ENCODE measurements around the gene STARD3NL. TPM values are rescaled to one million over a fixed set of nuclear protein-coding genes. Genes with fewer than 3 reads are reported as not detected.

Gene STARD3NL
- polyA plus RNA-seq, 3 donors: 36.6 to 100 (median 86.8) TPM

DNA sequence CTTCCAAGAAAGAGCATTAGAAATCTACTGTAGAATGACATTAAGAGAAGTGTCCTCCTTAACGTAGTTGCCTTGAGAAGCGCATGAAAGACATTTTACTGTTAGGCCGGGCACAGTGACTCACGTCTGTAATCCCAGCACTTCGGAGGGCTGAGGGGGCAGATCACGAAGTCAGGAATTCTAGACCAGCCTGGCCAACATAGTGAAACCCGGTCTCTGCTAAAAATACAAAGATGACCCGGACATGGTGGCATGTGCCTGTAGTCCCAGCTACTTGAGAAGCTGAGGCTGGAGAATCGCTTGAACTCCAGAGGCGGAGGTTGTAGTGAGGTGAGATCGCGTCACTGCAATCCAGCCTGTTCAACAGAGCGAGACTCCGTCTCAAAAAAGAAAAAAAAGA is 66.5 kb downstream of the STARD3NL start:
- Histone ChIP-seq H3K9ac (ENCODE audit: insufficient read depth, low read length, poor library complexity, severe bottlenecking) (no peak overlapping the region), H3K9me3 (replicated peaks in 1 of 2; ENCODE audit: control insufficient read depth in 1 of 2, insufficient read depth in 1 of 2, low read length in 2 of 2) (no peaks in the 10 kb centered on the region), H4K20me1 (ENCODE audit: insufficient read depth, low read length) (no peaks in the 10 kb centered on the region), H3K27me3 (ENCODE audit: control insufficient read depth in 2 of 2, insufficient read depth in 2 of 2, low read length in 2 of 2) (no peaks in the 10 kb centered on the region), H3K4me3 (replicated peaks in 1 of 3; ENCODE audit: low read depth in 2 of 3, low read length in 3 of 3) (no peak overlapping the region), H3K4me2 (replicated peaks; ENCODE audit: extremely low read depth, low read length, poor library complexity, severe bottlenecking) (no peak overlapping the region), H2AFZ (ENCODE audit: insufficient read depth, low read depth, low read length, poor library complexity, severe bottlenecking) (no peak overlapping the region), H3K4me1 (ENCODE audit: control insufficient read depth in 1 of 2, insufficient read depth in 2 of 2, low read length in 2 of 2) (peaks cover 3 to 6% of the 10 kb centered on the region in 2 donors), H3K79me2 (ENCODE audit: insufficient read depth, low read length) (peaks cover 4% of the 10 kb centered on the region), H3K27ac (ENCODE audit: low read depth in 1 of 2, low read length in 2 of 2) (no peak overlapping the region), H3K36me3 (replicated peaks in 1 of 2; ENCODE audit: control insufficient read depth in 1 of 2, insufficient read depth in 2 of 2, low read length in 2 of 2) (peaks cover 0 to 4% of the 10 kb centered on the region in 2 donors)
- Mint-ChIP-seq H3K36me3 (peaks cover 7% of the 10 kb centered on the region in 2 donors), H3K4me1 (peaks cover 11% of the 10 kb centered on the region), H3K9me3 (no peaks in the 10 kb centered on the region), H3K27ac (peak overlapping the region in 1 of 7 donors; percentile 31), H3K4me3 (no peak overlapping the region), H3K27me3 (ENCODE audit: low read depth in 3 of 3) (no peaks in the 10 kb centered on the region)
- intact Hi-C loops (cut with micrococcal nuclease): no loop called here
- WGBS (ENCODE audit: insufficient coverage): 95% methylated on average over 10 of the region's 14 CpGs
- DNase-seq: no peak
- TF ChIP-seq, protein P1, sequence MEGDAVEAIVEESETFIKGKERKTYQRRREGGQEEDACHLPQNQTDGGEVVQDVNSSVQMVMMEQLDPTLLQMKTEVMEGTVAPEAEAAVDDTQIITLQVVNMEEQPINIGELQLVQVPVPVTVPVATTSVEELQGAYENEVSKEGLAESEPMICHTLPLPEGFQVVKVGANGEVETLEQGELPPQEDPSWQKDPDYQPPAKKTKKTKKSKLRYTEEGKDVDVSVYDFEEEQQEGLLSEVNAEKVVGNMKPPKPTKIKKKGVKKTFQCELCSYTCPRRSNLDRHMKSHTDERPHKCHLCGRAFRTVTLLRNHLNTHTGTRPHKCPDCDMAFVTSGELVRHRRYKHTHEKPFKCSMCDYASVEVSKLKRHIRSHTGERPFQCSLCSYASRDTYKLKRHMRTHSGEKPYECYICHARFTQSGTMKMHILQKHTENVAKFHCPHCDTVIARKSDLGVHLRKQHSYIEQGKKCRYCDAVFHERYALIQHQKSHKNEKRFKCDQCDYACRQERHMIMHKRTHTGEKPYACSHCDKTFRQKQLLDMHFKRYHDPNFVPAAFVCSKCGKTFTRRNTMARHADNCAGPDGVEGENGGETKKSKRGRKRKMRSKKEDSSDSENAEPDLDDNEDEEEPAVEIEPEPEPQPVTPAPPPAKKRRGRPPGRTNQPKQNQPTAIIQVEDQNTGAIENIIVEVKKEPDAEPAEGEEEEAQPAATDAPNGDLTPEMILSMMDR (IDR thresholded peaks at IDR 0.05): no peak

DNA sequence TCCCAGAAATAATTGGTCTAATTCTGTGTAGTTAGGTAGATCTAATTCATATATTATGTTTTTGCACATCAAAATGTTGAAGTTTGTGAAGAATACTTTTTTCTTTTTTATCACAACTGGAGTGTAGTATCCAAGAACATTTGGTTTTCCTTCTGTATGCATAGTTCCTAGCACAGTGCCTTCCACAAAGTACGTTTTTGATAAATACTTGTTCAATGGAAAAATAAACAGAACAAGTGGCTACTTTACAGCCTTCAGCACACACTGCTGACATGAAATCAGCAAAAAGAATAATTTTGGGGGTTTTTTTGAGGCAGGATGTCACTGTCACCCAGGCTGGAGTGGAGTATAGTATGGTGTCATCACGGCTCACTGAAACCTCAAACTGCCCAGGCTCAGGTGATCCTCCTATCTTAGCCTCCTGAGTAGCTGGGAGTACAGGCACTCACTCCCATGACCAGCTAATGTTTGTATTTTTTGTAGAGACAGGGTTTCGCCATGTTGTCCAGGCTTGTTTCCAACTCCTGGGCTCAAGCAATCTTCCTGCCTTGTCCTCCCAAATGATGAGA is 67.4 kb downstream of the STARD3NL start:
- peaks cover 6 to 7% of the 10 kb centered on the region in 2 donors for H3K36me3 Mint-ChIP-seq
- H3K9me3 Mint-ChIP-seq: no peaks in the 10 kb centered on the region
- H3K27ac Mint-ChIP-seq: no peak overlapping the region
- Histone ChIP-seq H4K20me1 (ENCODE audit: insufficient read depth, low read length) (no peaks in the 10 kb centered on the region), H3K36me3 (replicated peaks in 1 of 2; ENCODE audit: control insufficient read depth in 1 of 2, insufficient read depth in 2 of 2, low read length in 2 of 2) (peaks cover 0 to 4% of the 10 kb centered on the region in 2 donors), H3K4me3 (replicated peaks in 1 of 3; ENCODE audit: low read depth in 2 of 3, low read length in 3 of 3) (no peak overlapping the region), H3K79me2 (ENCODE audit: insufficient read depth, low read length) (peaks cover 4% of the 10 kb centered on the region), H3K4me2 (replicated peaks; ENCODE audit: extremely low read depth, low read length, poor library complexity, severe bottlenecking) (no peak overlapping the region), H3K9ac (ENCODE audit: insufficient read depth, low read length, poor library complexity, severe bottlenecking) (no peak overlapping the region), H3K27ac (ENCODE audit: low read depth in 1 of 2, low read length in 2 of 2) (no peak overlapping the region), H3K27me3 (ENCODE audit: control insufficient read depth in 2 of 2, insufficient read depth in 2 of 2, low read length in 2 of 2) (no peaks in the 10 kb centered on the region), H2AFZ (ENCODE audit: insufficient read depth, low read depth, low read length, poor library complexity, severe bottlenecking) (no peak overlapping the region), H3K4me1 (ENCODE audit: control insufficient read depth in 1 of 2, insufficient read depth in 2 of 2, low read length in 2 of 2) (peaks cover 3 to 6% of the 10 kb centered on the region in 2 donors), H3K9me3 (replicated peaks in 1 of 2; ENCODE audit: control insufficient read depth in 1 of 2, insufficient read depth in 1 of 2, low read length in 2 of 2) (no peaks in the 10 kb centered on the region)
- DNase-seq: no peak
- intact Hi-C loops (cut with micrococcal nuclease): no loop called here
- WGBS (ENCODE audit: insufficient coverage): no CpG with 5 or more reads among the region's 3 CpGs
- peaks cover 16% of the 10 kb centered on the region for H3K4me1 Mint-ChIP-seq
- no peak overlapping the region for H3K4me3 Mint-ChIP-seq
- TF ChIP-seq, protein P1 (IDR thresholded peaks at IDR 0.05): no peak
- H3K27me3 Mint-ChIP-seq (ENCODE audit: low read depth in 3 of 3): no peaks in the 10 kb centered on the region
